Measurements from ENCODE around the gene NMRK1. TPM values are rescaled to one million over a fixed set of nuclear protein-coding genes. Genes with fewer than 3 reads are reported as not detected.

The NMRK1 gene
- total RNA-seq, 2 experiments from 2014 or later, result 17.0 to 33.2 TPM

GRCh38 chr9:75039801-75040200, 48.2 kb downstream of the NMRK1 start:
- intact Hi-C loops (cut with micrococcal nuclease; ENCODE audit: unreplicated experiment), result no loop called here
- CTCF ChIA-PET (ENCODE audit: unreplicated experiment), result no interaction called here
- H3K9me2 ChIP-seq (ENCODE audit: insufficient read depth, low read length), result no peaks in the 10 kb centered on the region
- H3K4me2 ChIP-seq (ENCODE audit: low read length), result no peak overlapping the region
- H4K20me1 ChIP-seq (ENCODE audit: insufficient read depth, low read length), result no peaks in the 10 kb centered on the region
- no peak for DNase-seq (ENCODE audit: low spot score)
- no peaks in the 10 kb centered on the region for H3K9me3 ChIP-seq (ENCODE audit: low read length)
- H3K4me3 ChIP-seq (ENCODE audit: low read depth, low read length, poor library complexity, severe bottlenecking), result no peak overlapping the region
- no peaks in the 10 kb centered on the region for H3K4me1 ChIP-seq (ENCODE audit: insufficient read depth, low read length, poor library complexity, severe bottlenecking)
- H2AFZ ChIP-seq (ENCODE audit: low read length), result no peak overlapping the region
- H3K36me3 ChIP-seq (ENCODE audit: insufficient read depth, low read length), result no peaks in the 10 kb centered on the region
- TF ChIP-seq, protein P1, sequence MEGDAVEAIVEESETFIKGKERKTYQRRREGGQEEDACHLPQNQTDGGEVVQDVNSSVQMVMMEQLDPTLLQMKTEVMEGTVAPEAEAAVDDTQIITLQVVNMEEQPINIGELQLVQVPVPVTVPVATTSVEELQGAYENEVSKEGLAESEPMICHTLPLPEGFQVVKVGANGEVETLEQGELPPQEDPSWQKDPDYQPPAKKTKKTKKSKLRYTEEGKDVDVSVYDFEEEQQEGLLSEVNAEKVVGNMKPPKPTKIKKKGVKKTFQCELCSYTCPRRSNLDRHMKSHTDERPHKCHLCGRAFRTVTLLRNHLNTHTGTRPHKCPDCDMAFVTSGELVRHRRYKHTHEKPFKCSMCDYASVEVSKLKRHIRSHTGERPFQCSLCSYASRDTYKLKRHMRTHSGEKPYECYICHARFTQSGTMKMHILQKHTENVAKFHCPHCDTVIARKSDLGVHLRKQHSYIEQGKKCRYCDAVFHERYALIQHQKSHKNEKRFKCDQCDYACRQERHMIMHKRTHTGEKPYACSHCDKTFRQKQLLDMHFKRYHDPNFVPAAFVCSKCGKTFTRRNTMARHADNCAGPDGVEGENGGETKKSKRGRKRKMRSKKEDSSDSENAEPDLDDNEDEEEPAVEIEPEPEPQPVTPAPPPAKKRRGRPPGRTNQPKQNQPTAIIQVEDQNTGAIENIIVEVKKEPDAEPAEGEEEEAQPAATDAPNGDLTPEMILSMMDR (conservative IDR thresholded peaks at IDR 0.05; ENCODE audit: low read length), result no peak
- TF ChIP-seq EZH2phosphoT487 (IDR thresholded peaks at IDR 0.05; ENCODE audit: borderline replicate concordance, low read depth, low read length), result no peak
- H3K79me2 ChIP-seq (ENCODE audit: insufficient read depth, low read depth, low read length), result no peaks in the 10 kb centered on the region
- no peak overlapping the region for H3K27ac ChIP-seq (ENCODE audit: low read depth, low read length, poor library complexity, severe bottlenecking)
- no TSS peak for BruUV-seq (replicated peaks)
- POLR2A ChIA-PET, result interaction anchor here (0.5 to 1.2 kb wide), 2 partner anchors 8 to 9 kb away, joined by 3 read pairs; no protein-coding TSS in a partner anchor

GRCh38 chr9:75039009-75039408, 48.9 kb downstream of the NMRK1 start:
- Histone ChIP-seq H3K9me2 (ENCODE audit: insufficient read depth, low read length) (no peaks in the 10 kb centered on the region), H2AFZ (ENCODE audit: low read length) (no peak overlapping the region), H3K4me3 (ENCODE audit: low read depth, low read length, poor library complexity, severe bottlenecking) (no peak overlapping the region), H3K79me2 (ENCODE audit: insufficient read depth, low read depth, low read length) (no peaks in the 10 kb centered on the region), H3K4me2 (ENCODE audit: low read length) (no peak overlapping the region), H4K20me1 (ENCODE audit: insufficient read depth, low read length) (no peaks in the 10 kb centered on the region), H3K27ac (ENCODE audit: low read depth, low read length, poor library complexity, severe bottlenecking) (no peak overlapping the region), H3K9me3 (ENCODE audit: low read length) (no peaks in the 10 kb centered on the region), H3K36me3 (ENCODE audit: insufficient read depth, low read length) (no peaks in the 10 kb centered on the region), H3K4me1 (ENCODE audit: insufficient read depth, low read length, poor library complexity, severe bottlenecking) (no peaks in the 10 kb centered on the region)
- BruUV-seq (replicated peaks), result no TSS peak
- intact Hi-C loops (cut with micrococcal nuclease; ENCODE audit: unreplicated experiment), result no loop called here
- CTCF ChIA-PET (ENCODE audit: unreplicated experiment), result no interaction called here
- POLR2A ChIA-PET, result interaction anchor here (0.5 to 1.0 kb wide), 2 partner anchors 8 to 24 kb away, joined by 3 read pairs; no protein-coding TSS in a partner anchor
- no peak for DNase-seq (ENCODE audit: low spot score)
- TF ChIP-seq EZH2phosphoT487 (IDR thresholded peaks at IDR 0.05; ENCODE audit: borderline replicate concordance, low read depth, low read length), result no peak
- TF ChIP-seq, protein P1 (conservative IDR thresholded peaks at IDR 0.05; ENCODE audit: low read length), result no peak

GRCh38 chr9:75036793-75037192, 51.2 kb downstream of the NMRK1 start:
- TF ChIP-seq EZH2phosphoT487 (IDR thresholded peaks at IDR 0.05; ENCODE audit: borderline replicate concordance, low read depth, low read length), result no peak
- TF ChIP-seq, protein P1 (conservative IDR thresholded peaks at IDR 0.05; ENCODE audit: low read length), result no peak
- no TSS peak for BruUV-seq (replicated peaks)
- DNase-seq (ENCODE audit: low spot score), result no peak
- ChIA-PET POLR2A (interaction anchor here (1.3 kb wide), 1 partner anchor 10 kb away, joined by 3 read pairs; no protein-coding TSS in a partner anchor), CTCF (ENCODE audit: unreplicated experiment) (no interaction called here)
- Histone ChIP-seq H3K9me2 (ENCODE audit: insufficient read depth, low read length) (no peaks in the 10 kb centered on the region), H3K36me3 (ENCODE audit: insufficient read depth, low read length) (no peaks in the 10 kb centered on the region), H3K4me1 (ENCODE audit: insufficient read depth, low read length, poor library complexity, severe bottlenecking) (no peaks in the 10 kb centered on the region), H3K9me3 (ENCODE audit: low read length) (no peaks in the 10 kb centered on the region), H2AFZ (ENCODE audit: low read length) (no peak overlapping the region), H3K79me2 (ENCODE audit: insufficient read depth, low read depth, low read length) (no peaks in the 10 kb centered on the region), H3K27ac (ENCODE audit: low read depth, low read length, poor library complexity, severe bottlenecking) (no peak overlapping the region), H4K20me1 (ENCODE audit: insufficient read depth, low read length) (no peaks in the 10 kb centered on the region), H3K4me3 (ENCODE audit: low read depth, low read length, poor library complexity, severe bottlenecking) (no peak overlapping the region), H3K4me2 (ENCODE audit: low read length) (no peak overlapping the region)
- intact Hi-C loops (cut with micrococcal nuclease; ENCODE audit: unreplicated experiment), result no loop called here
